Measurements from ENCODE around the gene GIPC1.
A peak's percentile ranks its signal among the peaks of the same experiment; 100 is the strongest.
"Not testable (repeated sequence)": the region's sequence is repeated elsewhere in the genome, so short reads cannot be mapped to it uniquely, and the experiment has no call there.

GIPC1 gene

GRCh38 chr19:14517446-14517839, 21.5 kb upstream of the GIPC1 start:
- peak; percentile 17 for DNase-seq

DNA sequence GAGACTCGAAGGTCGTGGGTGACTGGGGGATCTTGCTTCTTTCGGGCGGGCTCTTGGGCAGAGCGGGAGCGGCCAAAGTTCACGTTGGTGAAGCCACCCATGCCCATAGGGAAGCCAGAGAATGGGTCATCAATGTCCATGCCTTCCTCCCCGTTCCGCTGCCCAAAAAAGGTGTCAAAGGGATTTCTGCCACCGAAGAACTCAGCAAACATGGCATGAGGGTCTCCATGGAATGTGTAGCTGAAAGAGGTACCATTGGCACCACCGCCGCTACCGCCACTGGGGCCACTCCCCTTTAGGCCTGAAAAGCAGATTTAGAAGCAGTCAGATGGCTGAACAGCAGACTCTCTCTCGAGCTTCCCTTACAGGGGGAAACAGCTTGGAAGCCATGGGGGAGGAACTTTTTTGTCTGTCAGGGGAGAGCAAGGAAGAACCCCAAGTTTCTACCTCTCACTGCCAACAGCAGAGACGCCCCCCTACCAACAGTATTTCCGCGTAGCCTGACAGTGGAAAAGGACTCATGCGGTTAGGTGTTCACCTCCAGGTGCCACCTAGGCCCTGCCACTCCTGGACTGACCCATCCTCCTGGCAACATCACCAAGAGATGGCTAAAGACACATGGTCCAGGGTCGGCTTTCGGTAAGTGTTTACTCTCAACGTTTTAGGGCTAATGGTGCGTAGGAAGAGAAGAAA, 21.0 kb upstream of the GIPC1 start:
- DNase-seq = peak; percentile 20

GRCh38 chr19:14516048-14516534, 20.2 kb upstream of the GIPC1 start:
- no peak for DNase-seq

- no peak for DNase-seq
Observed at GRCh38 chr19:14515501-14516047, 19.6 kb upstream of the GIPC1 start.

GRCh38 chr19:14514215-14514863, 18.4 kb upstream of the GIPC1 start:
- DNase-seq = no peak

DNA sequence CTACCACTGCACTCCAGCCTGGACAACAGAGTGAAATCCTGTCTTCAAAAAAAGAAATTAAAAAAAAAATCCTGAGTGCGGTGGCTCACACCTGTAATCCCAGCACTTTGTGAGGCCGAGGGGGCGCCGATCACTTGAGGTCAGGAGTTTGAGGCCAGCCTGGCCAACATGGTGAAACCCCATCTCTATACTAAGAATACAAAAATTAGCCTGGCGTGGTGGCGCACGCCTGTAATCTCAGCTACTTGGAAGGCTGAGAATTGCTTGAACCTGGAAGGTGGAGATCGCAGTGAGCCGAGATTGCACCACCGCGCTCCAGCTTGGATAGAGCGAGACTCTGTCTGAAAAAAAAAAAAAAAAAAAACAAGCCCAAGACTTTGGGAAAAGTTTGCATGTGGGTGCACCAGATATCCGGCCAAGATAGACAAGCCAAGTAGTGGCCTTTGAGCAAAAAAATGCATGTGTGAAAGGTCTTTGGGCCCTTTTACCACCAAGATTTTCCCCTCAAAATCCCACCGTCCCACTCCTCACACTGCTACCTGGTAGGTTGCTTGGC, 16.6 kb upstream of the GIPC1 start:
- DNase-seq = no peak

DNA sequence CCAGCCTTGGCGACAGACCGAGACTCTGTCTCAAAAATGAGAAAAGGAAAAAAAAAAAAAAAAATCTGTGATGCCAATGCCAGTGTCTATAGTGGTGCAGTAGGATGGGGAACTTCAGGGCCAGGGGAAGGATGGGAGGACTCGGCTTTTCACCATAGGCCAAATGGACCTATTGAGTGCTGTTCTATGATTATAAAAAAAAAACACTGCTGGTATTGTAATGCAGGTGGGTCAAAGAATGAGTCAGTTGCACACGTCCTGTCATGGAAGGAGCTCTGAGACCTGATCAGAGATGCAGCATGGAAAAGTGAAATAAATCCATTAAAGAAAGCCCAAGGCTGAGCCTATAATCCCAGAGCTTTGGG, 15.3 kb upstream of the GIPC1 start:
- DNase-seq = no peak

DNA sequence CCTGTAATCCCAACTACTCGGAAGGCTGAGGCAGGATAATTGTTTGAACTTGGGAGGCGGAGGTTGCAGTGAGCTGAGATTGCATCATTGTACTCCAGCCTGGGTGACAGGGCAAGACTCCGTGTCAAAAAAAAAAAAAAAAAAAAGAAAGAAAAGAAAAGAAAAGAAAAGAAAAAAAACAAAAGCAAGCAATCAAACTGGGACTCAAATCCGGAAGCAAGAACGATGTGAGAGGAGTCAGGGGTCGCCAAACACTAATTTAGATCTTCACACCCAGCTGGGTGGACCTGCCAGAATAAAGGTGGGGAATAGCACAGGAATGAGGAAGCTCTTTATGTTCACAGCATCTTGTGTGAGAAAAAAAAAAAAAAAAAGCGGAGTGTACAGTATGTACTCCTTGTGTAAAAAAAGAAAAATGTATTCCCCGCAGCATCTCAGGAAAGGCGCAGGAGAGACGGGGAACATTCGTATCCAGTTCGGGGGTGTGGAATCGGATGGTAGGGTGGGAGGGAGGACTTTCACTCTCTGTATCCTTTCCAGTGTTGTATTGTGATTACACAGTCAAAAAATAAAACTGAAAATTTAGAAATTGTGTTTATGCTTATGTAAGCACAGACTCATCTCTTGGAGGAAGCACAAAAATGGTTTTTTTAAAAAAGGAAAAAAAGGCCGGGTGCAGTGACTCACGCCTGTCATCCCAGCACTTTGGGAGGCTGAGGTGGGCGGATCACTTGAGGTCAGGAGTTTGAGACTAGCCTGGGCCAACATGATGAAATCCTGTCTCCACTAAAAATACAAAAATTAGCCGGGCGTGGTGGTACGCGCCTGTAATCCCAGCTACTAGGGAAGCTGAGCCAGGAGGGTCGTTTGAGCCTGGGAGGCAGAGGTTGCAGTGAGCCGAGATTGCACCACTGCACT, 14.6 kb upstream of the GIPC1 start:
- DNase-seq = peak; percentile 23

DNA sequence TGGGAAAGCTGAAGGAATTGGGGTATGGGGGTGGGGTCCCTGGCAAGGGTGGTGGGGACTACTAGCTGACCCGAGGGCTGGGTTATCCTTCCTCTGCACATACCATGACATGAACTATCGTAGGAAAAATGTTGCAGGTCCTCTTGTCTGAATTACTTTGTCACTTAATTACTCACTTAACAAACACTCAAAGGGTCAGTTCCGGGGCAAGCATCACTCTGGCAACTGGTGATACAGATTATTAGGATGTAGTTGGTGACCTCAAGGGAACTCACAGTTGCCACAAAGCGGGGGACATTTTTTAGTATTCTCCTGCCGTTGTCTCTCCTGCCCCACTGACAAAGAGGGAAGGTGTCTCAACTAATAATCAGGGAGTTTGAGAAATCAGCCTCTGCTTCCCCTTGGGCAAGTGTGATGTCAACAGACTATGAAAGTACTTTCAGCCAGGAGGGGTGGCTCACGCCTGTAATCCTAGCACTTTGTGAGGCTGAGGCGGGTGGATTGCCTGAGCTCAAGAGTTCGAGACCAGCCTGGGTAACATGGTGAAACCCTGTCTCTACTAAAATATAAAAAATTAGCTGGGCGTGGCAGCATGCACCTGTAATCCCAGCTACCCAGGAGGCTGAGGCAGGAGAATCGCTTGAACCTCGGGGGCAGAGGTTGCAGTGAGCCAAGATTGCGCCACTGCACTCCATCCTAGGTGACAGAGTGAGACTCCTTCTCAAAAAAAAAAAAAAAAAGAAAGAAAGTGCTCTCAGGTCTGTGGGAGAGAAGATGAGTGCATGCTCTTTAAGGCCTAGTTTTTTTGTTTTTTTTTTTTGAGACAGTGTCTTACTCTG, 12.0 kb upstream of the GIPC1 start:
- no peak for DNase-seq

- peak; percentile 83 for DNase-seq
Observed at GRCh38 chr19:14505488-14506239, 9.7 kb upstream of the GIPC1 start.

GRCh38 chr19:14504575-14504974, 8.6 kb upstream of the GIPC1 start:
- not testable (repeated sequence) for DNase-seq

- no peak for DNase-seq
Observed at GRCh38 chr19:14503285-14503684, 7.4 kb upstream of the GIPC1 start.

- DNase-seq = no peak
Observed at GRCh38 chr19:14502334-14503092, 6.6 kb upstream of the GIPC1 start.

GRCh38 chr19:14497228-14497921, 1.4 kb upstream of the GIPC1 start:
- DNase-seq = no peak

DNA sequence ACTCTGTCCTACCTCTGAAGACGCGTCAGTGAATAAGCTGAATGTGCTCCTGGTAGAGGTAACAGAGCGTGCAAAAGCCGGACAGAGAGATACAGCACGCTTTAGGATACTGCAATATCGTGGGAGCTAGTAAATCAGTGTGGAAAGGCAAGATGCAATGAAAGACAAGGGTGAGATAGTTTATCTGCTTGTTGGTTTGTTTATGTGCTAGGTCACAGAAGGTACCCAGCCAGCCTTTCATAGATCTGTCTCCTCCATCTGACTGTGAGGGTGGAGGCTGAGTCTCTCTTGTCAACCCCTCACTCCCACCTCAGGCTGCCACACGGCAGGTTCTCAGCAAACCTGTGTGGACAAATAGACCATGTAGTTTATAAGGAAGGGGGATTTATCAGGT, 904 bp upstream of the GIPC1 start:
- no peak for DNase-seq

GRCh38 chr19:14495672-14496028, 277 bp downstream of the GIPC1 start:
- no peak for DNase-seq

DNA sequence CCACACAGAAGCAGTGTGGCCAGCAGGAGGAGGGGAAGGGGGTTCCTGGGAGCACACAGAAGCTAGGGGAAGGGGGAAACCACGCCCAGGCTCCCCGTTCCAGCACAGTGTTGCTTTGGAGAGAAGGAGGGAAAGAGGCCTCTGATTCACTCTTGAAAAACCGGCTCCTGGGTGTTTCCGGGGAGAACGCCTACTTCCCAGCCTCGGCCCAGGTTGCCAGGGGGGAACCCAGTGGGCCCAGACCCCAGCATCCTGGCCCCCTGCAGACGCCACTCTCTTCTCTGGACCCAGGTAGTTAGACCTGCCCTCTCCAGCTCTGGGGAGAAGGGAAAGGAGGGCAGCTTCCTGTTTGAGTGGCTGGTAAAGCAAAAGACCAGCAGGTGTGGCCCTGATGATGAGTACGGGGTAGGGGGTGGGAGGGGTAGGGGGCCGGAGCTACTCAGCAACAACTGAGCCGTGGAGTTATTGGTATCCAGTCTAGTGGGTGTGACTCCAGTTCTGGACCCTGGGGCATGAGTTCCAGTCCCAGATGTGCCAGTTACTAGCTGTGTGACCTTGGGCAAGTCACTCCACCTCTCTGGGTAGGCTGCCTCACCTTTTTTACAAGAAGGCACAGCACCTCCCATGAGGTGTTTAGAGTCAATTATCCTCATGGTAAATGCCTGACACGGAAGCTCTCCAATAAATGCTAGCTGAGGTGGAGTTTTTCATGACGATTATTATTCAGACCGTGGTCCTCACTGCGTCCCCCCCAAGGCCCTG, 836 bp downstream of the GIPC1 start:
- DNase-seq = no peak

- DNase-seq = no peak
Observed at GRCh38 chr19:14494411-14494810, 1.5 kb downstream of the GIPC1 start.

DNA sequence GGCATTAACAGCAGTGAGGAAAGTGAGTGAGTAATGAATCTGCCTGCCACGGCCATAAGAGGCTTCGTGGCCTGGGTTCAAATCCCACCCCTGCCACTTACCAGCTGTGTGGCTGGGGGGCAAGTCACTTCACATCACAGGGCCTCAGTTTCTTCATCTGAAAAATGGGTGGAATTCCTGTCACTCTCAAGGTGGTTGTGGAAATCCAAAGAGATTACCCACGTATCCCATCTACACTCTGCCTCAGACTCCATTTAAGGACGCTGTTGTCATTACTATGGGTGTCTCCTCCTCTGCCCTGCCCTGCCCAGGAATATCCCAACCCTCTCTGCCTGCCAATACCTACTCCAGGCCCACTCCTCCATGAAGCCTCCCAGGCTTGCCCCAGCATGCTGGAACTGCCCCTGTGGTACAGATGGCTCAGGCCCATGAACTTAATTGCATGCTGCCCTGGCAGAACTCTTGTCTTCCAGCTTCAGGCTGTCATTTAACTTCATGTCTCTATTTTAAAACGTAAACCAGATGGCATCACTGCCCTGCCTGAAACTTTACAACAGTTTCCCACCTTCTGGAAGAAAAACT, 3.1 kb downstream of the GIPC1 start:
- no peak for DNase-seq
